GM21390 (cell line): ENCODE measurements around the gene PATJ.
"Not testable (repeated sequence)": the region's sequence is repeated elsewhere in the genome, so short reads cannot be mapped to it uniquely, and the experiment has no call there.

Experiments
- ATAC-seq: cut with Tn5 transposase; IDR thresholded peaks from one replicate; pipeline ENCODE4 v1.9.1; 2021; ENCODE audit not compliant: unreplicated experiment

Gene PATJ

DNA sequence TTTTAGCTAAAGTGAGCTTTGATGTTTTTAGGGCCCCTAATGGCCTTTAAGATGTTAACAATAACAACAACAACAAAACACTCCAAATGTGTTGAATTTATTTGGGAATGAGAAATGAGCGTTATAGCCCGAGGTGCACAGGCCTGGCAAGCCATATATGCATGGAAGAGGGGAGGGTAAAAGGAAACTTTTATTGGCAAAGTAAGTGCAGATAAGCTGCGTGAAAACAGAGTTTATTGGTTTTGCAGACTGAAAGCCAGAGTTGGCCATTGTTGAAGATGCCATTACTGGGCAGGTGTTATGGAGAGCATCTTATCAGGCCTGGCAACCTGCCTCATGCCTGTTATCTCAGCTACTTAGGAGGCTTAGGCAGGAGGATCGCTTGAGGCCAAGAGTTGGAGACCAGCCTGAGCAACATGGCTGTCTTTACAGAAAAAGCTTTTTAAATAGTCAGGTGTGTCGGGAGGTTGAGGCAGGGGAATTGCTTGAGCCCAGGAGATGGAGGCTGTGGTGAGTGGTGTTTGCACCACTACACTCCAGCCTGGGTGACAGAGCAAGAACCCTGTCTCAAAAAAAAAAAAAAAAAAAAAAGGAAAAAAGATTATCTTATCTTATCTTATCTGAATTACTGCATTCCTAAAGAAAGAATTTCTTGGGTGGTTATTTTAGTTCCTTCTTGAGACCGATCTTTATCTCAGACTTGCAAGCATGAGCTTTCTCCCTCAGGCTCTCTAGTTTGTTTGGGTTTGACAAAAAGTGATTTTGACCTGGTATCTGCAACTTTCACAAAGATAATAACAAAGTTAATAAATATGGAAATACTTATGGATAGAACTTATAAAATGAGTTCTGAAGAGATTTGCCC, 1.7 kb downstream of the PATJ start:
- no peak for ATAC-seq

- ATAC-seq = no peak
Measured at GRCh38 chr1:61746813-61747212, 4.5 kb downstream of the PATJ start.

GRCh38 chr1:61748566-61748965, 6.3 kb downstream of the PATJ start:
- no peak for ATAC-seq

DNA sequence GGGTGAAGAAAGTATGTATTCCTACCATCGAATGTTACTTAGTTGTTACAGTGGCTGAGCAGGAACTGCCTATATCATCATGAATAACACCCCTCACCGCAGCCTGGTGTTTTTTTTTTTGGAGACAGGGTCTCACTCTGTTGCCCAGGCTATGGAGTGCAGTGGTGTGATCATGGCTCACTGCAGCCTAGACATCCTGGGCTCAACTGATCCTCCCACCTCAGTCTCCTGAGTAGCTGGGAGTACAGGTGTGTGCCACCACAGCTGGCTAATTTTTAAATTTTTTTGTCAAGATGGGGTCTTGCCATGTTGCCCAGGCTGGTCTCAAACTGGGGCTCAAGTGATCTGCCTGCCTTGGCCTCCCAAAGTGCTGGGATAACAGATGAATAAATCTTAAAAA, 7.3 kb downstream of the PATJ start:
- ATAC-seq = no peak

GRCh38 chr1:61752921-61753389, 10.7 kb downstream of the PATJ start:
- ATAC-seq = no peak

- ATAC-seq = no peak
Measured at GRCh38 chr1:61753998-61754508, 11.8 kb downstream of the PATJ start.

- no peak for ATAC-seq
Measured at GRCh38 chr1:61754545-61754944, 12.3 kb downstream of the PATJ start.

- no peak for ATAC-seq
Measured at GRCh38 chr1:61756773-61757172, 14.5 kb downstream of the PATJ start.

DNA sequence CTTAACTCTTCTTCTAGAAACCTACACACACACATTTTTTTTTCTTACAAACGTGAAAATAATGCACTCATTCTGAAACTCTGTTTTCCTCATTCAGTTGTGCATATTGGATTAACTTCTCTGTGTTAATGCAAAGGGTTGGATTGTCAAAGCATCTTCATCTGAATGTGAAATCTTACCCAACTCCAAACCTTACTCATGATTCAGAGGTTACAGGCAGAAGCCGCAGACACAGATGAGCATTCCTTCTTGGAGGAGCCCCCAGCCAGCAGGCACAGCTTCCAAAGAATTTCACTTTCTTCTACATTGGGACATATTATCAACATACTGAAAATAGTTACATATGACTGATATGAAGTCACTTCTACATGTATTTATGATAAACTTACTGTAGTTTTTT, 15.7 kb downstream of the PATJ start:
- no peak for ATAC-seq

DNA sequence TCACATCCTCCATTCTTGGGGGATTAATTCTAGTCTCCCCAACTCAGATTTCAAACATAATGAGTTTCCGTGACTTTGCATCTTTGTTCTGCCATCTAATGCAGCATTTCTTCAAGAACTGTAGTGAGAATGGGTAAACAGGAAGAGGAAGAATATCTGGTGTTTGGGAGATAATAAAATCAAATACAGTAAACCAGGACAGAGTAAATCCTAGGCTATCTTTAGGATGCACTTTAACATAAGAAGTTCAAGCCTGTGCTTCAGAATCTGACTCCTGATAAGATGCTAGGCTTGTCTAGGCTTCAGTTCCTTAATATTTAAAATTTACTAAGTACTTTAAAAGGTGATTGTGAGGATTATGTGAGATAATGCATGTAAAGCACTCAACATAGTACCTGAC, 27.9 kb downstream of the PATJ start:
- ATAC-seq = no peak

DNA sequence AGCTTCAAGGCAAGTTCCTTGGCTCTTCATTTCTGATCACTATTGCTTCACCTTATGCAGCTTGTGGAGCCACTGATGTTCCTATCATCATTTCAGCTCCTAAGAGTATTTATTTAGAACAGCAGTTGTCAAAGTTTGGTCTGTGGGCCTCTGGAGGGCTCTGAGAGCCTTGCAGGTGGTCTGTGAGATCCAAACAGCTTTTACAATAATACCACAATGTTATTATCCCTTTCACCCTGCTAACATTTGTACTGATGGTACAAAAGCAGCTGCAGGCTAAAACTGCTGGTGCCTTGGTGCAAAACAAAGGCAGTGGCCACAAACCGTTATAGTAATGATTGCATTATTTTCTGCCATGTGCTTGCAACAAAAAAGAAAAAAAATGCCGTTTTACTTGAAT, 33.8 kb downstream of the PATJ start:
- no peak for ATAC-seq

- no peak for ATAC-seq
Measured at GRCh38 chr1:61779231-61779630, 37.0 kb downstream of the PATJ start.

- no peak for ATAC-seq
Measured at GRCh38 chr1:61781151-61781550, 38.9 kb downstream of the PATJ start.

DNA sequence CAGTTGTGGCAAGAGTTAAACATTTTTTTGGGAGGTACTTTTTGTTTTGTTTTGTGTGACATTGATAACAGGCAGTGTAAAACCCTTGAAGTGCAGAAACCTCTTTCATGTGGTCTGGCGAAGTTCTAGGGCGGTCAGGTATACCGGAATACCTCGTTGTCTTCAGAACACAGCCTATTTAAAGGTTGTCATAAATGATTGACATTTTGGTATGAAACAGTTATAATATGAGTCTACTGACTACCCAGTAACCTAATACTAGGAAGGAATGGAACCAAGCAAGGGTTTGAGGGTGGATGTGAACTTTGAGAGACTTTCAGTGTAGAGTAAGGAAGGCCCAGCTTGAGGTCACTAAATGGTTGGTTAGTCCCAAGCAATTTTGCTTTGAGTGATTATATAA, 40.5 kb downstream of the PATJ start:
- peak; percentile 62 for ATAC-seq

GRCh38 chr1:61784726-61785125, 42.4 kb downstream of the PATJ start:
- ATAC-seq = no peak

DNA sequence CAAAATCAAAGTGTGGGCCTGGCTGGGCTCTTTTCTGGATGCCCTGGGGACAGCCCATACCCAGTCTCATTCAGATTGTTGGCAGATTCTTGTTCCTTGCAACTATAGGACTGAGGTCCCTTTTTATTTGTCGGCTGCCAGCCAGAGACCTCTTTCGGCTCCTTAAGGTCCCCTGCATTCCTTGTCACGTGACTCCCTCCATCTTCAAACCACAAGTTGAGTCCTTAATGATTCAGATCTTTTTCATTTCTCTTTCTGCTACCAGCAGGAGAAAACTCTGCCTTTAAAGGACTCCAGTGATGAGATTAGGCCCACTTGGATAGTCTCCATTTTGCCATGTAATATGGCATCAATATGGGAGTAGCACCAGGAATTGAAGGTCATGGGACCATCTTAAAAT, 48.6 kb downstream of the PATJ start:
- ATAC-seq = no peak

GRCh38 chr1:61797045-61797755, 54.9 kb downstream of the PATJ start:
- no peak for ATAC-seq

GRCh38 chr1:61801047-61801446, 58.8 kb downstream of the PATJ start:
- ATAC-seq = not testable (repeated sequence)

DNA sequence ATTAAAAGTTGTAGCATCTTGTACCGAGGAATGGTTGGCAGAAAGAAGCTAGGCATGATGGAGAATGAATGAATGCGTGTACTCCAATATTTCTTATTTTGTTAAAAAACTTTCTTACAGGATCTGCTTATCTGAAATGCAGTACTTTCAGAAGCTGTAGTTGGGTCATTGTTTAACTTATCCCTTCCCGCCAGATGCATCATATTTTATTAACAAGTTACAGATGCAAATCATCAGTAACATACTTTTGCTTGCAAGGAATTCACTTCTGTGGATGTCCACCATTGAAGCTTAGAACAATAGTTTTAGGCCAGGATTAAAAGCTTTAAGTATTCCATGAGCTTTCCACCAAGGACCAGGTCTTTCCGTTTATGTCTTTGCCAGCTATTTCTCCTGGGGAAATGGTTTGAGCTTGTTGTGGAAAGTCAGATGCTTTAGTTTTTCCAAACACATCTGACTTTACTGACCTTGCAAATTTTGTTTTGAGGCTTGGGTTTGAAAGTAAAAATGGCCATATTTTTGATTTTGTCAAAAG, 65.4 kb downstream of the PATJ start:
- no peak for ATAC-seq

DNA sequence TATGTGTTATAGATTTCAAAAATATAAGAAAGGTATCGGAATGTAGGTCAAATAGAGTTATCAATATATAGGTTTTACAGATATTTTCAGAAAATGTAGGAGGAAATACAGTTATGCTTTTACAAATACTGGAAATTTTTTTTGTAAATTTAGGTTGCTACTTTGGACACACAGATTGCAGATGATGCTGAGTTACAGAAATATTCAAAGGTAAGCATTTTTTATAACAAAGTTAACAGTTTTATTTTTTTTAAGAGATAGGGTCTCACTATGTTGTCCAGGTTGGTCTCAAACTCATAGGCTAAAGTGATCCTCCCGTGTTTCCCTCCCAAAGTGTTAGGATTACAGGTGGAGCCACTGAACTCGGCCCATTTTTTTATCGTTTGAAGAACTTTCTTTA, 66.0 kb downstream of the PATJ start:
- no peak for ATAC-seq

DNA sequence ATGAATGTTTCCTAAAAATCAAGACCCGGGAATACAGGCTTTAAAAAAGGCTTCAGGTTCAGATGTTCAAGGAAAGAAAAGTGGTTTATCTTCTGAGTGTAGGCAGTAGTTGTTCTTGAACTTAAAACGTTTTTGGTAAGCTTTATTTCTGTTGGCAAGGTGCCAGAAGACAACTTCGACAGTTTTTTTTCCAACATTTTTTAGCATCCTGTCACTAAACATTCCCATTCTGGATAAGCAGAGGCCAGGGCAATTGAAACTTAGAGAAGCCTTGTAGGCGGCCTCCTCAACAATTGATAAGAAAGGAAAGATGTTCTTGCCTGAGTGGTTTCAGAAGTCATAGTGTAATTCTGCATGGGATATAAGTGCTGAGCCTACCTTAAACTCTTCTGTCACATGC, 66.7 kb downstream of the PATJ start:
- ATAC-seq = no peak

GRCh38 chr1:61812916-61813315, 70.6 kb downstream of the PATJ start:
- ATAC-seq = no peak
